ENCODE results near the gene EPO.

GRCh38 chr7:100721505-100721812 is 1.2 kb downstream of the EPO start:
- no peak for TF ChIP-seq POLR2AphosphoS5 (IDR thresholded peaks at IDR 0.05; ENCODE audit: borderline replicate concordance, low read depth, low read length)
- no peak for TF ChIP-seq EZH2 (IDR thresholded peaks at IDR 0.05)

Measured in SK-N-MC (cell line).